Mesendoderm (in vitro differentiated cells): ENCODE data around the gene CCDC63.

ENCODE experiments used
- DNase-seq: peaks from one replicate; pipeline ENCODE4 v3.0.0; 2013
- H2AK5ac ChIP-seq: 2 replicates; pipeline ENCODE4 v1.6.1; 2013; ENCODE audit warnings: low read length, inconsistent platforms
- H2BK120ac ChIP-seq: 2 replicates; pipeline ENCODE4 v1.6.1; 2013; ENCODE audit warnings: low read depth, mild to moderate bottlenecking, low read length, moderate library complexity, mixed read lengths
- H2BK15ac ChIP-seq: replicated peaks from 2 replicates; pipeline ENCODE4 v1.6.1; 2013; ENCODE audit warnings: low read depth, mild to moderate bottlenecking, moderate library complexity
- H2BK5ac ChIP-seq: 2 replicates; pipeline ENCODE4 v1.6.1; 2013; ENCODE audit warnings: low read length, inconsistent platforms
- H3K18ac ChIP-seq: 2 replicates; pipeline ENCODE4 v1.6.1; 2013; ENCODE audit warnings: mild to moderate bottlenecking, low read length, mixed read lengths
- H3K23ac ChIP-seq: one replicate; pipeline ENCODE4 v1.6.1; 2013; ENCODE audit warnings: low read length
- H3K27ac ChIP-seq: 2 replicates; pipeline ENCODE4 v1.5.1; 2013; ENCODE audit warnings: low read depth, mild to moderate bottlenecking, inconsistent platforms, low read length, moderate library complexity
- H3K27me3 ChIP-seq: 2 replicates; pipeline ENCODE4 v1.6.1; 2013; ENCODE audit warnings: low read length, control low read depth, mild to moderate bottlenecking, inconsistent platforms; ENCODE audit not compliant: insufficient read depth, poor library complexity
- H3K36me3 ChIP-seq: 2 replicates; pipeline ENCODE4 v1.6.1; 2013; ENCODE audit warnings: low read length, inconsistent platforms; ENCODE audit not compliant: control insufficient read depth, insufficient read depth
- H3K4ac ChIP-seq: one replicate; pipeline ENCODE4 v1.6.1; 2013; ENCODE audit warnings: low read depth, mild to moderate bottlenecking, low read length, moderate library complexity
- H3K4me1 ChIP-seq: 2 replicates; pipeline ENCODE4 v1.6.1; 2013; ENCODE audit warnings: low read depth, low read length, inconsistent platforms; ENCODE audit not compliant: control insufficient read depth
- H3K4me2 ChIP-seq: 2 replicates; pipeline ENCODE4 v1.6.1; 2013; ENCODE audit warnings: low read length
- H3K4me3 ChIP-seq: 2 replicates; pipeline ENCODE4 v1.5.1; 2013; ENCODE audit warnings: mild to moderate bottlenecking, low read length
- H3K56ac ChIP-seq: one replicate; pipeline ENCODE4 v1.6.1; 2013; ENCODE audit warnings: low read length
- H3K79me1 ChIP-seq: 2 replicates; pipeline ENCODE4 v1.6.1; 2013; ENCODE audit warnings: low read length, inconsistent platforms
- H3K79me2 ChIP-seq: 2 replicates; pipeline ENCODE4 v1.6.1; 2013; ENCODE audit warnings: mild to moderate bottlenecking, low read length; ENCODE audit not compliant: control insufficient read depth, insufficient read depth
- H3K9ac ChIP-seq: 2 replicates; pipeline ENCODE4 v1.6.1; 2013; ENCODE audit warnings: low read length, inconsistent platforms
- H4K5ac ChIP-seq: one replicate; pipeline ENCODE4 v1.6.1; 2013; ENCODE audit warnings: low read length
- H4K8ac ChIP-seq: one replicate; pipeline ENCODE4 v1.6.1; 2013; ENCODE audit warnings: low read depth, mild to moderate bottlenecking, control low read depth, low read length, moderate library complexity
- WGBS: extraction: QIAGEN DNeasy Blood & Tissue Kit; methylation state at CpG from one replicate; pipeline ENCODE4 v1.1.7; 2013; ENCODE audit warnings: low lambda C conversion rate, missing lambda C conversion rate; ENCODE audit not compliant: insufficient coverage; ENCODE audit errors: extremely low coverage; 5-methylcytosine and 5-hydroxymethylcytosine counted together

The CCDC63 gene

DNA sequence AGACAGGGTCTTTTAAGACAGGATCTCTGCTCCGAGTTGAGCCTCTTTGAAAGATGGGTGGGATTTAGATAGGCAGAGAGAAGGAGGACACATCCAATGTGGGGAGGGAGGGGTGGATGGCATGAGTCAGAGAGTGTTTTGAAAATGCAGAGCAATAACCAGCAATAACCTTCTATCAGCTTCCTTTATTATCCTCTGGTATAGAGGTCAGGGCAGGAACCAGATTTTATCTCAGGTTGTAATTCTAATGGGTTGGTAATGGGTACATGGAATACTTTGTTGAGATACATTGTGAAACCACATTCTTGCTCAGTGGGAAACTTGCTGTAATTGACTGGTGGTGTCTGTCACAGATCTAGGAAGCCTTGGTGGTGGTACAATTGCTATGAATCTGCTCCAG, 37.6 kb upstream of the CCDC63 start:
- H2BK15ac ChIP-seq, result no peak overlapping the region
- H3K36me3 ChIP-seq, result no peaks in the 10 kb centered on the region
- no peak overlapping the region for H3K4ac ChIP-seq
- no peak overlapping the region for H3K18ac ChIP-seq
- H3K9ac ChIP-seq, result no peak overlapping the region
- H4K5ac ChIP-seq, result no peak overlapping the region
- no peaks in the 10 kb centered on the region for H3K79me1 ChIP-seq
- no peak overlapping the region for H2BK5ac ChIP-seq
- H3K27me3 ChIP-seq, result no peaks in the 10 kb centered on the region
- WGBS, result no CpG with 5 or more reads among the region's 1 CpG
- no peak overlapping the region for H3K56ac ChIP-seq
- H3K27ac ChIP-seq, result no peak overlapping the region
- no peak overlapping the region for H3K4me2 ChIP-seq
- H3K4me1 ChIP-seq, result no peaks in the 10 kb centered on the region
- no peak overlapping the region for H4K8ac ChIP-seq
- no peaks in the 10 kb centered on the region for H3K79me2 ChIP-seq
- H3K23ac ChIP-seq, result no peak overlapping the region
- H2AK5ac ChIP-seq, result no peak overlapping the region
- H2BK120ac ChIP-seq, result no peak overlapping the region
- peak; percentile 64 for DNase-seq
- H3K4me3 ChIP-seq, result no peak overlapping the region

DNA sequence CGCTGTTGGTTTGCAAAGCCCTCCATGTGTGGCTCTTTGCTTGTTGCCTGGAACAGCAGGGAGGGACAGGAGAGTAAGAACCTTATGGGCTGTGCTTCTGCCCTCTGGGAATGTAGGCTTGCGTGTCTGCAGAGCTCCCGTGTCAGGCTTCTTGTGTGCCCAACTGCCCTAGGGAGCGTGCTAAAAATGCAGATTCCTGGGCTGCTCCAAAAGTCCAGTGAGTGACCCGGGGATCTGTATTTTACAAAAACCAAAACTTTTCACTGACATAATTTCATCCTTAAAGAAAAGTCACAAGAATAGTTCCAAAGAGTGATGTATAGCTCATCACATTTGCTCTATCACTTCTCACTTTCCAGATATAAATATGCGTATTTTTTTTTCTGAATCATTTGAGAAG, 34.8 kb upstream of the CCDC63 start:
- Histone ChIP-seq H3K4me1 (no peaks in the 10 kb centered on the region), H4K8ac (no peak overlapping the region), H2BK15ac (no peak overlapping the region), H3K27ac (no peak overlapping the region), H3K56ac (no peak overlapping the region), H3K4me3 (no peak overlapping the region), H3K27me3 (no peaks in the 10 kb centered on the region), H3K79me1 (no peaks in the 10 kb centered on the region), H3K18ac (no peak overlapping the region), H2AK5ac (no peak overlapping the region), H3K9ac (no peak overlapping the region), H4K5ac (no peak overlapping the region), H3K36me3 (no peaks in the 10 kb centered on the region), H2BK5ac (no peak overlapping the region), H2BK120ac (no peak overlapping the region), H3K79me2 (no peaks in the 10 kb centered on the region), H3K23ac (no peak overlapping the region), H3K4me2 (no peak overlapping the region), H3K4ac (no peak overlapping the region)
- no peak for DNase-seq
- no CpG with 5 or more reads among the region's 6 CpGs for WGBS

DNA sequence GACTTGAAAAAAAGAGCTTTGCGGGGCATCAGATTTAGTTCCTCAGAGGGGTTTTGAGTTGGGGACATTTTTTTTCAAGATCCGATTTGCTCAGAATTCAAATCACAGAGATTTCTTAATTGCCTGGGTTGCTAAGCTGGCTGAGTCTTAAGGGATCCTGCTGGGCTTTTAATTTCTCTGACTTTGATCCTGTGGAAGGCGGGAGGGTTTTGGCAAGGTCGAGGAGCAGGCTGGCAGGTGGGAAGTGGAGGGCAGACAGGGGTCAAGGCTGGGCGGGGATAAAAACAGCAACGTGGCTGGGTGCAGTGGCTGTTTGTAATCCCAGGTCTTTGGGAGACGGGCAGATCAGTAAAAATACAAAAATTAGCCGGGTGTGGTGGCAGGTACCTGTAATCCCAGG, 33.5 kb upstream of the CCDC63 start:
- H4K5ac ChIP-seq, result no peak overlapping the region
- no peak overlapping the region for H3K27ac ChIP-seq
- no CpG with 5 or more reads among the region's 8 CpGs for WGBS
- no peak overlapping the region for H4K8ac ChIP-seq
- no peak overlapping the region for H2AK5ac ChIP-seq
- H3K56ac ChIP-seq, result no peak overlapping the region
- no peak overlapping the region for H3K9ac ChIP-seq
- H3K23ac ChIP-seq, result no peak overlapping the region
- DNase-seq, result no peak
- no peak overlapping the region for H3K4ac ChIP-seq
- H3K79me1 ChIP-seq, result no peaks in the 10 kb centered on the region
- H3K4me1 ChIP-seq, result no peaks in the 10 kb centered on the region
- H2BK5ac ChIP-seq, result no peak overlapping the region
- H3K18ac ChIP-seq, result no peak overlapping the region
- no peaks in the 10 kb centered on the region for H3K36me3 ChIP-seq
- H2BK15ac ChIP-seq, result no peak overlapping the region
- no peak overlapping the region for H2BK120ac ChIP-seq
- no peaks in the 10 kb centered on the region for H3K27me3 ChIP-seq
- no peaks in the 10 kb centered on the region for H3K79me2 ChIP-seq
- H3K4me2 ChIP-seq, result no peak overlapping the region
- no peak overlapping the region for H3K4me3 ChIP-seq

DNA sequence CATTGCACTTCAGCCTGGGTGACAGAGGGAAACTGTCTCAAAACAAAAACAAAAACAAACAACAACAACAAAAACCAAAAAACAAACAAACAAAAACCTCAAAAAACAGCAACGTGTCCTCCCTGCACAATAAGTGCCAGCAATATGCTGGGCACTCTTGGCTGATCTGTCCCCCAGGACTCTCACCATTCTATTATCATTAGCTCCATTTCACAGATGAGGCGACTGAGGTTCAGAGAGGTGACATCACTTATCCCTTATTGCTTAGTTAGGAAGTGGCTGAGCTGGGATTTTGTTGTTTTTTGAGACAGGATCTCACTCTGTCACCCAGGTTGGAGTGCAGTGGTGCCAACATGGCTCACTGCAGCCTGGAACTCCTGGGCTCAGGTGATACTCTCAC, 33.0 kb upstream of the CCDC63 start:
- Histone ChIP-seq H3K79me2 (no peaks in the 10 kb centered on the region), H2BK15ac (no peak overlapping the region), H3K4me2 (no peak overlapping the region), H3K36me3 (no peaks in the 10 kb centered on the region), H3K27me3 (no peaks in the 10 kb centered on the region), H3K4ac (no peak overlapping the region), H3K79me1 (no peaks in the 10 kb centered on the region), H3K9ac (no peak overlapping the region), H3K56ac (no peak overlapping the region), H4K8ac (no peak overlapping the region), H3K18ac (no peak overlapping the region), H3K23ac (no peak overlapping the region), H2AK5ac (no peak overlapping the region), H2BK5ac (no peak overlapping the region), H3K4me1 (no peaks in the 10 kb centered on the region), H2BK120ac (no peak overlapping the region), H3K4me3 (no peak overlapping the region), H3K27ac (no peak overlapping the region), H4K5ac (no peak overlapping the region)
- no peak for DNase-seq
- no CpG with 5 or more reads among the region's 2 CpGs for WGBS

DNA sequence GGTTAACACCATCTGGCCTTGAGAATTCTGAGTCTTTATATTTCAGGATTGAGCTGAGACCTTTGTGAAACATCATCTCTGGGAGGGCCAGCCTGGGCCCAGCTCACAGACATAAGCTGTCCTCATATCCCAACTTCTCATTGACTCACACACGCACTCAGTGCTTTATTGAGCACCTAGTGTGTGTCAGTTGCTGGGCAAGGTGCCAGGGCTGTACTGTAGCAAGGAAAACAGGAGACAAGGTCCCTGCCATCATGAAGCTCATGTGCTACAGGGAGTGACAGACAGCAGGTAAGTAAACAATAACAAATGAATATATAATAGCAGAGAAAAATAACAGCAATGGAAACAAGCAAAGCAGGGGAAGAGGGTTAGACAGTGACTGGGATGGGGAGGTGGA, 30.5 kb upstream of the CCDC63 start:
- H3K4me1 ChIP-seq, result no peaks in the 10 kb centered on the region
- H4K8ac ChIP-seq, result no peak overlapping the region
- H3K4me3 ChIP-seq, result no peak overlapping the region
- H3K4me2 ChIP-seq, result no peak overlapping the region
- H3K79me2 ChIP-seq, result no peaks in the 10 kb centered on the region
- no peak overlapping the region for H2BK120ac ChIP-seq
- no peaks in the 10 kb centered on the region for H3K79me1 ChIP-seq
- no CpG with 5 or more reads among the region's 1 CpG for WGBS
- no peaks in the 10 kb centered on the region for H3K27me3 ChIP-seq
- no peak overlapping the region for H3K4ac ChIP-seq
- H2BK15ac ChIP-seq, result no peak overlapping the region
- no peak overlapping the region for H2BK5ac ChIP-seq
- no peak overlapping the region for H3K27ac ChIP-seq
- no peak overlapping the region for H3K23ac ChIP-seq
- H3K18ac ChIP-seq, result no peak overlapping the region
- no peak overlapping the region for H4K5ac ChIP-seq
- H3K56ac ChIP-seq, result no peak overlapping the region
- H3K36me3 ChIP-seq, result no peaks in the 10 kb centered on the region
- no peak overlapping the region for H2AK5ac ChIP-seq
- no peak overlapping the region for H3K9ac ChIP-seq
- no peak for DNase-seq

DNA sequence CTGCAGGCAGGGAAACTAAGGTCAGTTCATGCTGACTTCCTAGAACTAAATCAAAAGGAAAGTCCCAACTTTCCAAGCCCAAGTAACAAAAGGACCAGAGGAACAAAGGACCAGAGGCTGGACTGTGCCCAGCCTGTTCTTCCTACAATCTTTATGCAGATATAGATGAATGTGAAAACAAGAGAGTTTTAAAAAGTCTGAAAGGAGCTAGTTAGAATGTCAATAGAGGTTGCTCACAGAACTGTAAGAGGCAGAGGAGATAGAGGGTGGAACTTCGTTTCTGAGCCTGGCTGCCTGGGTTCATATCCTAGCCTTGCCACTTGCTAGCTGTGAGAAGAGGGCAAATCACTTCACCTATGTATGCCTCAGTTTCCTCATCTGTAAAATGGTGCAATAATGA, 30.0 kb upstream of the CCDC63 start:
- Histone ChIP-seq H3K36me3 (no peaks in the 10 kb centered on the region), H3K56ac (no peak overlapping the region), H3K4me1 (no peaks in the 10 kb centered on the region), H3K9ac (no peak overlapping the region), H2BK120ac (no peak overlapping the region), H4K8ac (no peak overlapping the region), H3K4ac (no peak overlapping the region), H2BK5ac (no peak overlapping the region), H3K4me2 (no peak overlapping the region), H3K4me3 (no peak overlapping the region), H3K79me1 (no peaks in the 10 kb centered on the region), H3K23ac (no peak overlapping the region), H4K5ac (no peak overlapping the region), H3K79me2 (no peaks in the 10 kb centered on the region), H3K27me3 (no peaks in the 10 kb centered on the region), H3K27ac (no peak overlapping the region), H2BK15ac (no peak overlapping the region), H2AK5ac (no peak overlapping the region), H3K18ac (no peak overlapping the region)
- no CpG with 5 or more reads among the region's 1 CpG for WGBS
- no peak for DNase-seq
